ENCODE measurements around the gene PNPT1. TPM values are rescaled to one million over a fixed set of nuclear protein-coding genes. Genes with fewer than 3 reads are reported as not detected.

PNPT1 gene
- total and polyA plus RNA-seq, 2 of the 8 experiments (the other 6 are each of a cell fraction or from before 2014, with no cell fraction given): 8.3 to 40.2 TPM

DNA sequence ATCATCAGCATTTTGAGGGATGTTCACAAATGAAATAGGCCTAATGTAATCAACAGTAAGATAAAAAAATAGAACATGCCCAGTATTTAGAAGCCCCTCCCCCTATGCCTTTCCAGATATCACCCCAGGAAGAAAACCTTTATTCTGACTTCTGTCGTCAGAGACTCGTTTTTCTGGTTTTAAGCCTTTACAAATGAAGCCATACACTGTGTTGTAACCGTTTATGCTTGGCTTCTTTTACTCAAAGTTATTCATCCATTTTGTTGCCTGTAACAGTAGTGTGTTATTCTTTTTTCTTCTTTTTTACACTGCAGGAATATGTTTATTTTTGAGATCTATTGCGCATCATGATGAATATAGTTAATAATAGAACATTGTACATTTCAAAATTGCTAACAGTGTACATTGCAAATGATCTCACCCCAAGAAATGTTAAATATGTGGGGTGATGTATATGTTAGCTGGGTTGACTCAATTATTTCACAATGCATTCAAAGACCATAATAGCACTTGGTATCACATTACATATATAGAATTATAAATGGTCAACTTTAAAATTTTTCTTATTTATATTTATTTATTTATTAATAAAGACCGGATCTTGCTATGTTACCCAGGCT, 28.1 kb upstream of the PNPT1 start:
- ChIA-PET POLR2A (ENCODE audit: partially characterized antibody) (no interaction called here), CTCF (ENCODE audit: partially characterized antibody) (interaction anchor here (1.0 to 5.1 kb wide), 2 partner anchors 18 to 243 kb away, joined by 3 to 27 read pairs; no protein-coding TSS in a partner anchor)
- Histone ChIP-seq H2BK12ac (ENCODE audit: low read depth, low read length) (no peak overlapping the region), H2BK20ac (ENCODE audit: low read length) (no peak overlapping the region), H2AFZ (ENCODE audit: low read length) (no peak overlapping the region), H3K4me2 (ENCODE audit: insufficient read depth in 1 of 2, low read depth in 2 of 2, low read length in 2 of 2) (peak overlapping the region in 1 of 2 experiments; percentile 29; a peak in 2 of 4 replicates), H3K4me3 (ENCODE audit: extremely low read depth in 1 of 4, insufficient read depth in 2 of 4, low read depth in 3 of 4, low read length in 4 of 4) (peak overlapping the region in 1 of 4 experiments; percentile 10; a peak in 1 of 8 replicates), H2BK5ac (ENCODE audit: low read depth, low read length) (no peak overlapping the region), H3K36me3 (ENCODE audit: control insufficient read depth in 2 of 4, insufficient read depth in 4 of 4, low read length in 3 of 4) (no peaks in the 10 kb centered on the region), H3K4ac (replicated peaks; ENCODE audit: insufficient read length, low read depth, low read length) (no peak overlapping the region), H2BK120ac (replicated peaks; ENCODE audit: low read depth, low read length) (no peak overlapping the region), H3K9me3 (ENCODE audit: insufficient read depth in 2 of 2, low read depth in 1 of 2, low read length in 1 of 2) (no peaks in the 10 kb centered on the region), H3K27me3 (replicated peaks in 1 of 4; ENCODE audit: control insufficient read depth in 3 of 4, extremely low read depth in 1 of 4, insufficient read depth in 3 of 4, low read length in 3 of 4) (no peaks in the 10 kb centered on the region), H4K8ac (ENCODE audit: extremely low read depth, insufficient read depth, low read length) (no peak overlapping the region), H3K23me2 (ENCODE audit: low read depth, low read length) (no peaks in the 10 kb centered on the region), H4K91ac (replicated peaks; ENCODE audit: insufficient read length, low read length) (no peak overlapping the region), H3K27ac (ENCODE audit: low read depth, low read length) (no peak overlapping the region), H3K18ac (ENCODE audit: extremely low read depth, low read length) (no peak overlapping the region), H3K79me2 (ENCODE audit: control insufficient read depth in 1 of 2, insufficient read depth in 2 of 2, low read length in 2 of 2) (no peaks in the 10 kb centered on the region), H3K56ac (replicated peaks; ENCODE audit: insufficient read length, low read depth, low read length) (no peak overlapping the region), H3K14ac (ENCODE audit: insufficient read length) (no peak overlapping the region), H3K4me1 (replicated peaks in 1 of 4; ENCODE audit: control insufficient read depth in 3 of 4, insufficient read depth in 4 of 4, low read length in 3 of 4) (peaks cover 0 to 12% (median 4%) of the 10 kb centered on the region in 4 experiments; a peak in 4 of 7 replicates), H3K79me1 (ENCODE audit: low read depth, low read length) (no peaks in the 10 kb centered on the region), H3K23ac (ENCODE audit: insufficient read length) (no peak overlapping the region), H3K9ac (replicated peaks in 1 of 4; ENCODE audit: extremely low read depth in 1 of 4, low read depth in 3 of 4, low read length in 3 of 4) (no peak overlapping the region), H4K5ac (ENCODE audit: insufficient read length, low read depth, low read length) (peak overlapping the region; percentile 23), H2AK5ac (ENCODE audit: low read depth, low read length) (no peak overlapping the region), H2BK15ac (ENCODE audit: low read length) (no peak overlapping the region), H4K20me1 (replicated peaks in 1 of 2; ENCODE audit: control insufficient read depth in 1 of 2, insufficient read depth in 2 of 2, low read length in 2 of 2) (no peaks in the 10 kb centered on the region)
- 60% methylated on average over 5 of the region's 5 CpGs; no CpG with 5 or more reads in 1 of the 2 experiments for WGBS, 2 experiments (ENCODE audit: extremely low coverage in 1 of 2, insufficient coverage in 1 of 2, insufficient read length in 1 of 2, insufficient replicate concordance in 2 of 2, low coverage in 1 of 2, low lambda C conversion rate in 2 of 2, missing lambda C conversion rate in 1 of 2)
- FAIRE-seq: no peak
- DNase-seq (ENCODE audit: low read depth in 1 of 2, low spot score in 2 of 2): no peak
- peak; percentile 80 for TF ChIP-seq ASH2L (IDR thresholded peaks at IDR 0.05; ENCODE audit: low read length)
- TF ChIP-seq CREB1 (IDR thresholded peaks at IDR 0.05): 0 out of 2 replicates have a peak, but pooled peaks have one; percentile 25
- peak; percentile 83 for TF ChIP-seq SP1 (IDR thresholded peaks at IDR 0.05; ENCODE audit: low read depth, low read length)
- TF ChIP-seq GABPA (IDR thresholded peaks at IDR 0.05; ENCODE audit: borderline replicate concordance, insufficient read depth, low read length): no peak
